GM21528 (cell line): ENCODE measurements around the gene ARCN1.

Experiments
- ATAC-seq: cut with Tn5 transposase; IDR thresholded peaks from one replicate; pipeline ENCODE4 v1.9.1; 2021; ENCODE audit warnings: mild to moderate bottlenecking, moderate library complexity; ENCODE audit not compliant: unreplicated experiment, low FRiP score

ARCN1 gene

DNA sequence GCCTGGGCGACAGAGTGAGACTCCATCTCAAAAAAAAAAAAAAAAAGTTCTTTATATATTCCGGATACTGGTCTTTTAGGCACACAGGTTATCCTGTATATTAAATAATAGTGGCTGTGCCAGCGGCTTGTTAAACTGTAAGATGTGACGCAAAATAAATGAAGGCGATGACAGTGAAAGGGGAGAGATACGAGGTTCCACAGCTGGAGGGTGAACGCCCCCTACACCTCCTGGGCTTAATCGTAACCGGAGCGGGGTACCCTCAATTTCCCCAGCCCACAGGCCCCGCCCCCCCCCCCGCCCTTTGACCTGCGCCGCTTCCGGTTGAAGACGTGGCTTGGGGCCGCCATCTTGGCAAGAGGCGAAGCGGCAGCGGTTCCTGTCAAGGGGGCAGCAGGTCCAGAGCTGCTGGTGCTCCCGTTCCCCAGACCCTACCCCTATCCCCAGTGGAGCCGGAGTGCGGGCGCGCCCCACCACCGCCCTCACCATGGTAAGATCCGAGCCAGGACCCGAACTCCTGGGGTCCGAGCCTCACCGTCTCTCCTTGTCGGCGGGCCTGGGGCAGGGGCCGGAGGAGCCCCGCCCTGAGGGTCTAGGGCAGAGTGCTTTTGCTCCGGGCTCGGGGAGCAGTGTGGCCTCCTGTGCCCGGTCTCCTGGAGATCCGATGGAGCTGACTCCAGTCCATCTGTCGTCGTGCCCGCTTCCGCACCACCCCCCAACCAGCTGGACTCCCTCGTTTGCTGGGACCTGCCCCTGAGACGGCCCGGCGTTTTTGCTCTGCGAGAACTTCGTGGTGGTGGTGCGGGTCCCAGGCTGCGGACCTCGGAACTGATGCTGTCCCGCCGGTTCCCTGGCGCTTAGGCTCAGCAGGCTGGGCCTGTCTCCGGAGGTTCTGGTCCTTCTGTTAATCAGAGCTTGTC, at the start of gene ARCN1:
TSS of gene ARCN1 (plus strand) at position 349 of the 920 bp plus-strand sequence. CDS start at position 488, 139 bp downstream.
- peak; percentile 72 for ATAC-seq

DNA sequence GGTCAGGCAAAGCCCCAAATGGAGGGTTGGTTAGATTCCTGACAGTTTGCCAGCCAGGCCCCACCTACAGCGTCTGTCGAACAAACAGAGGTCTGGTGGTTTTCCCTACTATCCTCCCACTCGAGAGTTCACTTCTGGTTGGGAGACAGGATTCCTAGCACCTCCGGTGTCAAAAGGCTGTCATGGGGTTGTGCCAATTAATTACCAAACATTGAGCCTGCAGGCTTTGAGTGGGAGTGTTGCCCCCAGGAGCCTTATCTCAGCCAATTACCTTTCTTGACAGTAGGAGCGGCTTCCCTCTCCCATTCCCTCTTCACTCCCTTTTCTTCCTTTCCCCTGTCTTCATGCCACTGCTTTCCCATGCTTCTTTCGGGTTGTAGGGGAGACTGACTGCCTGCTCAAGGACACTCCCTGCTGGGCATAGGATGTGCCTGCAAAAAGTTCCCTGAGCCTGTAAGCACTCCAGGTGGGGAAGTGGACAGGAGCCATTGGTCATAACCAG, 49.6 kb upstream of the ARCN1 start:
- no peak for ATAC-seq

DNA sequence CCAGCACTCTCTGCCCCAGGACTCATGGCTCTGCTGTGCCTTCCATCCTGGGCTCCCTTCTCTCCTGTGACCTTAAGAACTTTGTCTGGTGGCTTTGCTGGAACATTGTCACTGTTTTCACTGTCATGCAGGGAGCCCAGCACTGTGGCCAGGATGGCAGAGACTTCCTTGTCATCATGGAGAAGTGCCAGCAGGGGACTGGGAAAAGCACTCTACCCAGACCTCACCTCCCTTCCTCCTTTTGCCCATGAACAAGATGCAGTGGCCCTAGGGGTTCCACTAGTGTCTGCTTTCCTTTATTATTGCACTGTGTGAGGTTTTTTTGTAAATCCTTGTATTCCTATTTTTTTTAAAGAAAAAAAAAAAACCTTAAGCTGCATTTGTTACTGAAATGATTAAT, 47.9 kb upstream of the ARCN1 start:
- no peak for ATAC-seq

DNA sequence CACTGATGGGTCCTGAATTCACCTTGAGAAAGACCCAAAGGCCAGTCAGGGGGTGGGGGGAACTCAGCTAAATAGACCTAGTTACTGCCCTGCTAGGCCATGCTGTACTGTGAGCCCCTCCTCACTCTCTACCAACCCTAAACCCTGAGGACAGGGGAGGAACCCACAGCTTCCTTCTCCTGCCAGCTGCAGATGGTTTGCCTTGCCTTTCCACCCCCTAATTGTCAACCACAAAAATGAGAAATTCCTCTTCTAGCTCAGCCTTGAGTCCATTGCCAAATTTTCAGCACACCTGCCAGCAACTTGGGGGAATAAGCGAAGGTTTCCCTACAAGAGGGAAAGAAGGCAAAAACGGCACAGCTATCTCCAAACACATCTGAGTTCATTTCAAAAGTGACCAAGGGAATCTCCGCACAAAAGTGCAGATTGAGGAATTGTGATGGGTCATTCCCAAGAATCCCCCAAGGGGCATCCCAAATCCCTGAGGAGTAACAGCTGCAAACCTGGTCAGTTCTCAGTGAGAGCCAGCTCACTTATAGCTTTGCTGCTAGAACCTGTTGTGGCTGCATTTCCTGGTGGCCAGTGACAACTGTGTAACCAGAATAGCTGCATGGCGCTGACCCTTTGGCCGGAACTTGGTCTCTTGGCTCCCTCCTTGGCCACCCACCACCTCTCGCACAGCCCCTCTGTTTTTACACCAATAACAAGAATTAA, 47.3 kb upstream of the ARCN1 start:
- ATAC-seq: no peak

DNA sequence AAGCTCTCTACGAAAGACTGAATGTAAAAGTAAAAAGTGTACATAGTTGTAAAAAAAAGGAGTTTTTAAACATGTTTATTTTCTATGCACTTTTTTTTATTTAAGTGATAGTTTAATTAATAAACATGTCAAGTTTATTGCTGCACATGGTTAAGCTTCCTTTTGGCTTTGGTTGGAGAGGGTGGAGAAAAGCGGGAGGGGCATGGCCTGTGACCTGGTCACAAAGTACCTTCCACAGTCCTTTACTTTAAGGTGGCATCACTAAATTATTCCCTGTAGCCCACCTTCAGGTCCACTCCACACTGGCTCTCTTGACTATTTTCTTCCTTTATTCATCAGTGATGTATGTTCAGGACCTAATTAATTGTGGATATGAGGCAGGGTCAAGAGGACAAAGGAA, 45.5 kb upstream of the ARCN1 start:
- no peak for ATAC-seq

DNA sequence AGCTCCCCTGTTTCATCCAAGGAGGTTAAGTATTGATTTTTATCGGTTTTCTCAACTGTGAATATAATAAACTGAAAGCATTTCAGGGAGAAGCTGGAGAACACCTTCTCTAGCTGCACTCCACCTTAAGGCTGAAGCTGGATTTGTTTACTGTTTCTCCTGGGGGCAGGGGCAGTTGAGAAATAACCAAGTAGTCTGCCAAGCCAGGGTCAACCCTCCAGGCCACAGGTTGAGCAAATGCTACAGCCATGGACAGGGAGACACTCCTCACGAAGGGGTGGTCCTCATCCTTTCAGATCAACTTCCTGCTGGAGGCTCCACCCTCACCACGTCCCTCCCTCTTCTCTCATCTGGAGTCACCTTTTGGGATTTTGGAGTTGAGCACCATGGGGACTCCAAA, 45.1 kb upstream of the ARCN1 start, which contains the start of gene TTC36:
TSS of gene TTC36 (plus strand) at position 366 of the 400 bp plus-strand sequence. CDS start at position 387, 21 bp downstream.
- no peak for ATAC-seq

DNA sequence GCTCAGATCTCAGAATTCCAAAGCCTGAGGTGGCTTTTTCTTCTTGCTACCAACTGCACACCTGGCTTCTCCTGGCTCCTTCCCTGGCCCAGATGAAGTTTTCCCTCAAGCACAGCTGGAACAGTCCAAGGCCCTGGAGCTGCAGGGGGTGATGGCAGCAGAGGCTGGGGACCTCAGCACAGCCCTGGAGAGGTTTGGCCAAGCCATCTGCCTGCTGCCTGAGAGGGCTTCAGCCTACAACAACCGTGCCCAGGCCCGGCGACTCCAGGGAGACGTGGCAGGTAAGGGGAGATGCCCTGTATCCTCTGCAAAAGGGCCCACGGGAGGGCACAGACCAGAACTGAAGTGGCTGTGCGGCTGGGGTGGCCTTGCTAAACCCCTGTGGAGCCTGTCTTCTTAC, 43.7 kb upstream of the ARCN1 start:
- no peak for ATAC-seq

DNA sequence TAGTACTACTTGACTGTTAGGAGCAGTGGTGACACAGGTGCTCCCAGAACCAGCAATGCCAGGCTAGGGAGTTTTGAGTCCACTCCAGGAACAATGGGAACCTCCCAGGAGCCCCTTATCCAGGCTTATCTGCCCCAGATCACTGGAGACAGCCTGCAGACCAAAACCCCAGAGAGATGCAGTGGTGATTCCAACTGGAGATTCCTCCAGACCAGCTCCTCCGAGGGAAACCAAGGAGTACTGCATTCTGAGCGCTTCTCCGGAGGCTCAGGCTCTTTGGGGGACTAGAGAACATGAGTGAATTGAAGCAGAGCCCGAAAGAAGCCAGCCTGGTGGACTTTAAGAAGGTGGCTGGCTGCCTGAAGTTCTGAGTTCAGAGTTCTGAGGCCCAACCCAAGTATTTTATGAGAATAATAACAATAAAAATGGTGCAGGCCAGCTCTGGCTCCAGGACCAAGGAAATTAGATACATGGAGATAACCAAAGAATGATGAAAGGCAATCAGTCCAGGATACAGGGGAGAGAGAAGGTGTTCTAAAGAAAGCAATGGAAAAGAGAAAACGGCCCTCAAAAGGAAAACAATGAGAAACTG, 42.5 kb upstream of the ARCN1 start:
- no peak for ATAC-seq

DNA sequence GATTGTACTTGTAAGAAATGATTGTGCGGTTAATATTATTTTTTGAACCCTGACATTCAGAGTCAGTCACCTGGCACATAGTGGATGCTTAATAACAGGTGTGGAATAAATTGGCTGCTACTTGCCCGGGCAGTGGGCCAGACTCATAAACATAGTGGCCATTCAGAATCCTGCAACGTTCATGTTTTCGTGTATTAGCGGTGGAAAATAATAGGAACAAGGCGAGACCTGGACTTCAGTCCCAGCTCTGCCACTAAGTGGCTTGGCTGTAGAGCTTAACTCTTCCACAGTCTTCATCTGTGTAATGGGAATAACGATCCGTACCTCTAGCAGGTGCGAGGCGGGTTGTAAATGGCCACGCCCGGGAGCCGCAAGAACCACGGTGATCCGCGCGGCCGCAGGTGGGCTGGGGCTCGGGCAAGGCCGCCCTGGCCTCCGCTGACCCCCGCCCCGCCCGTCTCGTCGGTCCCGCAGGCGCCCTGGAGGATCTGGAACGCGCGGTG, 42.0 kb upstream of the ARCN1 start:
- ATAC-seq: no peak

DNA sequence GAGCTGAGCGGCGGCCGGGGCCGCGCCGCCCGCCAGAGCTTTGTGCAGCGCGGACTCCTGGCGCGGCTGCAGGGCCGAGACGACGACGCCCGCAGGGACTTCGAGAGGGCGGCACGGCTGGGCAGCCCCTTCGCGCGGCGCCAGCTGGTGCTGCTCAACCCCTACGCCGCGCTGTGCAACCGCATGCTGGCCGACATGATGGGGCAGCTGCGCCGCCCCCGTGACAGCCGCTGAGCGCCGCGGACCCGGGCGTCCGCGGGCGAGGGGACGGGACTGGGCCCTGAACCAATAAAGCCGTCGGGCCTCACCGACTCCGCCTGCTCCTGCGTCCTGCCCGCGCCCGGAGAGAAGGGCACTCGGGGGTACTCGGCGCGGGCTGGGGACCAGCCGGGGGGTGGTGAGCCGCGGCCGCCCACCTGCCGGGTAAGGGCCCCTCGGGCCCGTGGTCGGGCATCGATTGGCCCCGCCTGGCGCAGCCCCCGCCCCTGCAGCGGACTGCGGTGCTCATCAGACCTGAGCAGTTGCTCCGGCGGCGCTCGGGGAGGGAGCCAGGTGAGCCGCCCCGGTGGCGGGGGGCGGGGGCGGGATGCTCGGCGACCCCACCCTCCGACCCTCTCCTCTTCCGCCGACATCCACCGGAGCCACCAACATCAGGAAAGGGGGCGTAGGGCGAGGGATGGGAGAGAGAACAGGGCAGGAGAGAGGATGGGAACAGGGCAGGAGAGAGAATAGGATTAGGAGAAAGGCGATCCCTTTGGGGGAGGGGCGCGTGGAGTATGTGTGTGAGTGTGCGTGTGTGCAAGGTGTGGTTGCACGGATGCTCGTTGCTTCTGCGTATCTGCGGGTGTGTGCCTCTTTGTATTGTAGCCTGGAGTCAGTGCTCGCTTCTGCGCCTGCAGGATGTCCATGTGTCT, 41.3 kb upstream of the ARCN1 start, which contains the start of gene TMEM25:
TSS of gene TMEM25 (plus strand) at position 510 of the 914 bp plus-strand sequence. CDS start 610 bp downstream, outside the sequence.
- ATAC-seq: no peak

DNA sequence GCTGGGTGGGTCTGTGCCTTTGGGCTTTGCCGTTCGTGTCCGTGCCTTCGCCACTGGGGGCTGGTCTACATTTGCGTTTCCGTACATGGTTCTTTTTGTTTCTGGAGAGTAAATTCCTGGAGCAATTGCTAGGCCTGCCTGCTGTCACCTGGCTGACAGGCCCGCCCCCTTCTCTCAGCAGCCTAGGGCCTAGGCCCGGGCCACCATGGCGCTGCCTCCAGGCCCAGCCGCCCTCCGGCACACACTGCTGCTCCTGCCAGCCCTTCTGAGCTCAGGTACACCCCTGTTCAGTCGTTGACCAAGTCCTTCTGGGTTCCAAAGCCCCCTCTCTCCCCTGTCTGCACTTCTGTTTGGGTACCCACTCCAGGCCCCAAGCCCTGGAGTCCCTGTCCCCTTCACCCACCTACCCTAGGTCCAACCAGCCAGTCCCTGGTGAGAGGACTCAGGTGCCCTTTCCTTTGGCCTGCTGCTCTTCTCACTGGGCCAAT, 40.6 kb upstream of the ARCN1 start:
- ATAC-seq: no peak

DNA sequence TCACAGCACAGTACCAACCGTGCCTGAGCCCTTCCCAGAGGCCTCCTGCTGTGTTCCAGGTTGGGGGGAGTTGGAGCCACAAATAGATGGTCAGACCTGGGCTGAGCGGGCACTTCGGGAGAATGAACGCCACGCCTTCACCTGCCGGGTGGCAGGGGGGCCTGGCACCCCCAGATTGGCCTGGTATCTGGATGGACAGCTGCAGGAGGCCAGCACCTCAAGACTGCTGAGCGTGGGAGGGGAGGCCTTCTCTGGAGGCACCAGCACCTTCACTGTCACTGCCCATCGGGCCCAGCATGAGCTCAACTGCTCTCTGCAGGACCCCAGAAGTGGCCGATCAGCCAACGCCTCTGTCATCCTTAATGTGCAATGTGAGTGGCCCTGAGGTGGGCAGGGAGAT, 40.1 kb upstream of the ARCN1 start:
- no peak for ATAC-seq

DNA sequence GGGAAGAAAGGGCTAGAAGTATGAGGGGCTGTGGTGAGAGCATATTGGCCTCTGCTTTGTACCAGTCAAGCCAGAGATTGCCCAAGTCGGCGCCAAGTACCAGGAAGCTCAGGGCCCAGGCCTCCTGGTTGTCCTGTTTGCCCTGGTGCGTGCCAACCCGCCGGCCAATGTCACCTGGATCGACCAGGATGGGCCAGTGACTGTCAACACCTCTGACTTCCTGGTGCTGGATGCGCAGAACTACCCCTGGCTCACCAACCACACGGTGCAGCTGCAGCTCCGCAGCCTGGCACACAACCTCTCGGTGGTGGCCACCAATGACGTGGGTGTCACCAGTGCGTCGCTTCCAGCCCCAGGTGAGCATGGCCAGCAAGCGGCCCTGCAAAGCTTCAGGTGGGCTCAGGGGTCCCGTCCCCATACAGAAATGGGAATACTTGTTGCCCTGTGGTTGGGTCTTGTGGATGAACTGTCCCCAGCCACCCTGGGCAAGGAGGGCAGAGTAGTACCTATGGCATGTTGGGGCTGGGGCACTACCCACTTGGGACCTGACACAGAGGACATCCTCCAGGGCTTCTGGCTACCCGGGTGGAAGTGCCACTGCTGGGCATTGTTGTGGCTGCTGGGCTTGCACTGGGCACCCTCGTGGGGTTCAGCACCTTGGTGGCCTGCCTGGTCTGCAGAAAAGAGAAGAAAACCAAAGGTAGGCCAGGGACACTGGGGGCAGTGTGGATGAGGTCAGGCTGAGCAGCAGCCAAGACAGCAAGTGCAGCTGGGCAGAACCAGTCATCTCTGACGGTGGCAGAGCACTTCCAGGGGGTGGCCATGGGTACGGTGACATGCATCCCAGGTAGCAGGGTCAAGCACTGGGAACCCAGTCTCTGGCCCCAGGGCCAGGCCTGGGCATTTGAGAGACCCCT, 39.1 kb upstream of the ARCN1 start:
- no peak for ATAC-seq

DNA sequence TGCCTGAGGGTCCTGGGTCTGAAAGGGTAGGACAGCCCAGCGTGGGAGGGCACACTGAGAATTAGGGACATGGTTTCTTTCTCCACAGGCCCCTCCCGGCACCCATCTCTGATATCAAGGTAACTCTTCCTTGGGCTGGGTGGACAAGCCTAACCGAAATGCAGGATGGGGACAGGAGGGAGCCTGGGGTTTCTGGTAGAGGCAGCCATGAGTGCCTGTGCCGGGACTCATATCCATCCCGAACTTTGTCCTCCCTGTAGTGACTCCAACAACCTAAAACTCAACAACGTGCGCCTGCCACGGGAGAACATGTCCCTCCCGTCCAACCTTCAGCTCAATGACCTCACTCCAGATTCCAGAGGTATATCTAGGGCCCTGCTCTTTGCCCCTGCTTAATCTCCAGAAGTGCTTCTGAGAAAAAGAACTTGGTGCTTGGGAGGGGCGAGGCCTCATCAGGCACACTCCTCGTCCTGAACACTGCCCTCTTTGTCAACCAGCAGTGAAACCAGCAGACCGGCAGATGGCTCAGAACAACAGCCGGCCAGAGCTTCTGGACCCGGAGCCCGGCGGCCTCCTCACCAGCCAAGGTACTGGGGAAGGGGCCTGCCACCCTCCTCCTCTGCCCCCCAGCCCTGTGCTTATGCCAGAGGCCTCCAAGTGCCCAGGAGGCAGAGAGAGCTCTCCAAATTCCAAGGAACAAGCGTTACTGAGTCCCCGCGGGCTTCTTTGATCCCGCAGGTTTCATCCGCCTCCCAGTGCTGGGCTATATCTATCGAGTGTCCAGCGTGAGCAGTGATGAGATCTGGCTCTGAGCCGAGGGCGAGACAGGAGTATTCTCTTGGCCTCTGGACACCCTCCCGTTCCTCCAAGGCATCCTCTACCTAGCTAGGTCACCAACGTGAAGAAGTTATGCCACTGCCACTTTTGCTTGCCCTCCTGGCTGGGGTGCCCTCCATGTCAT, 38.2 kb upstream of the ARCN1 start:
- ATAC-seq: no peak

DNA sequence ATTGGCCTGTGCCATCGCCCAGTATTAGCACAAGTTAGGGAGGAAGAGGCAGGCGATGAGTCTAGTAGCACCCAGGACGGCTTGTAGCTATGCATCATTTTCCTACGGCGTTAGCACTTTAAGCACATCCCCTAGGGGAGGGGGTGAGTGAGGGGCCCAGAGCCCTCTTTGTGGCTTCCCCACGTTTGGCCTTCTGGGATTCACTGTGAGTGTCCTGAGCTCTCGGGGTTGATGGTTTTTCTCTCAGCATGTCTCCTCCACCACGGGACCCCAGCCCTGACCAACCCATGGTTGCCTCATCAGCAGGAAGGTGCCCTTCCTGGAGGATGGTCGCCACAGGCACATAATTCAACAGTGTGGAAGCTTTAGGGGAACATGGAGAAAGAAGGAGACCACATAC, 36.9 kb upstream of the ARCN1 start:
- no peak for ATAC-seq

DNA sequence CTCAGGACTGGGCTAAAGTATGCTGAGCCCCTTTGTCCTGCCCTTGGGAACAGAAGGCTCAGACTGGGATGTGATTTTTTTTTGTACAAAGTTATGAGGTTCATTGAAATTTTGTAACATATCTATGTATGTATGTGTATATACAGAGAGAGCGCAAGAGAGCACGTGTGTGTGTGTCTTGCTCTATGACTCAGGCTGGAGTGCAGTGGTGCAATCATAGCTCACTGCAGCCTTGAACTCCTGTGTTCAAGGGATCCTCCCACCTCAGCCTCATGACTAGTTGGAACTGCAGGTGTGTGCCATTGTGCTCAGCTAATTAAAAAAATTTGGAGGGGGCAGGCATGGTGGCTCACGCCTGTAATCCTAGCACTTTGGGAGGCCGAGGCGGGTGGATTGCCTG, 35.5 kb upstream of the ARCN1 start:
- no peak for ATAC-seq

DNA sequence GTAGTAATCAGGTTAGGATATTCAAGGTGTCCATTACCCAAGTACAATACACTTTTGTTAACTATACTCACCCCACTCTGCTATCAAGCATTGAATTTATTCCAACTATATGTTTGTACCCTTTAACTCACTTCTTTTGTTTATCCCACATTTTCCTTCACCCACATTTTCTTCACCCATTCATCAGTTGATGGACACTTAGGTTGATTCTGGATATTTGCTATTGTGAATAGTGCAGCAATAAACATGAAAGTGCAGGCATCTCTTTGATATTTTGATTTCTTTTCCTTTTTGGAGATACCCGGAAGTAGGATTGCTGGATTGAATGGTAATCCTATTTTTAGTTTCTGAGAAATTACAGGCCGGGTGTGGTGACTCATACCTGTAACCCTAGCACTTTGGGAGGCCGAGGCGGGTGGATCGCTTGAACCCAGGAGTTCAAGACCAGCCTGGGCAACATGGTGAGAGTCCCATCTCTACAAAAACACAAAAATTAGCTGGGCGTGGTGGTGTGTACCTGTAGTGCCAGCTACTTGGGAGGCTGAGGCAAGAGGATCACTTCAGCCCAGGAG, 34.7 kb upstream of the ARCN1 start:
- ATAC-seq: no peak
